ENCODE data around the gene TMEM38B.
"Not testable (repeated sequence)": the region's sequence is repeated elsewhere in the genome, so short reads cannot be mapped to it uniquely, and the experiment has no call there.

The TMEM38B gene

DNA sequence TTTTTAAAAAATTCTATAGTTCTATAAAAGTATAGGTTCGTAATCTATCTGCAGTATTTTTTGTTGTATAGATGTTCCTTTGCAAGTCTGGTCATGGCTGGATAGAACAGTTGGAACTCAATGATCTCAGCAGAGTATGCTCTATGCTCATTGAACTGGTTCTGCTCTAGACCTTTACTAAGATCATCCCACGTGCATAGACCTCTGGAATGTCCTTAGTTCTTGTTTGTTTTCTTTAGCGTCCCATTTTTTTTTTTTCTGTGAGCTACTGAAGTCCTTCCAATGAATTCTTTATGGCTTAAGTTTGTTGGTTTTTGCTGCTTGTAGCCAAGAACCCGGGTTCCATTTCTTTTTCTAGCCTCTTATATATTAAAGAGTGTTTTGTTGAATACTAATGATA lies 3.5 kb downstream of the TMEM38B start:
- peaks cover 4% of the 10 kb centered on the region; the same call in 1 of the 2 replicates for H3K9me3 ChIP-seq (ENCODE audit: insufficient read depth, low read length)
- H3K36me3 ChIP-seq (ENCODE audit: insufficient read depth, insufficient read length, low read length): no peaks in the 10 kb centered on the region
- H3K27me3 ChIP-seq (ENCODE audit: insufficient read depth, insufficient read length): peaks cover 26% of the 10 kb centered on the region
- no peak overlapping the region for H3K9ac ChIP-seq (ENCODE audit: insufficient read length, low read depth)
- H3K4me1 ChIP-seq (ENCODE audit: insufficient read depth, insufficient read length): peaks cover 3% of the 10 kb centered on the region
- TF ChIP-seq ZNF274 (IDR thresholded peaks at IDR 0.05; ENCODE audit: low read depth, low read length): no peak
- TF ChIP-seq SUZ12 (IDR thresholded peaks at IDR 0.05; ENCODE audit: extremely low read depth, insufficient read depth, insufficient read length): no peak
- TF ChIP-seq YY1 (IDR thresholded peaks at IDR 0.05; ENCODE audit: insufficient read depth, insufficient read length): no peak
- H3K4me3 ChIP-seq (ENCODE audit: insufficient read length, low read depth): no peak overlapping the region
- DNase-seq (ENCODE audit: low read depth, low spot score): no peak

DNA sequence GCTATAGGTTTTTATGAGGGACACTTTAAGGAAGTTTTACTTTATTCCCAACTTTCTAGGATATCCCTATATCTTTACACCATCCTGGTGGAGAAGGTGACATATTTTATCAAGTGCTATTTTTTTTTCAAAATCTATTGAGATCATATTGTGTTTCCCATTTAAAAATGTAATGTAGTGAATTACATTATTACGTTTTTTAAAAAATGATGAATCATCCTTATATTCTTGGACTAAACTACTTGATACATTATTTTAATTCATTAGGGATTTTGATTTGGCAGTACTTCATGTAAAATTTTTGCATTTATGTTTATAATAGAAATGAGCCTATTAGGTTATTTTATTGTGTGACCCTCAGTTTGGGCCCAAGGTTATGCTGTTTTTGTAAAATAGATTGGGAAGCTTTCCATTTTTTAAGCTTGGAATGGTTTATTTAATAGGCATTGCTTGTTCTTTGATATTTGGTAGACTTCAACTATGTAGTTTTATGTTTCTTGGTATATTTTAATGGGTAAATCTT lies 4.1 kb downstream of the TMEM38B start:
- TF ChIP-seq SUZ12 (IDR thresholded peaks at IDR 0.05; ENCODE audit: extremely low read depth, insufficient read depth, insufficient read length) (no peak), ZNF274 (IDR thresholded peaks at IDR 0.05; ENCODE audit: low read depth, low read length) (no peak), YY1 (IDR thresholded peaks at IDR 0.05; ENCODE audit: insufficient read depth, insufficient read length) (no peak)
- Histone ChIP-seq H3K4me1 (ENCODE audit: insufficient read depth, insufficient read length) (peaks cover 3% of the 10 kb centered on the region), H3K36me3 (ENCODE audit: insufficient read depth, insufficient read length, low read length) (no peaks in the 10 kb centered on the region), H3K4me3 (ENCODE audit: insufficient read length, low read depth) (no peak overlapping the region), H3K9ac (ENCODE audit: insufficient read length, low read depth) (no peak overlapping the region), H3K9me3 (ENCODE audit: insufficient read depth, low read length) (peaks cover 5% of the 10 kb centered on the region; the same call in 1 of the 2 replicates), H3K27me3 (ENCODE audit: insufficient read depth, insufficient read length) (peaks cover 21% of the 10 kb centered on the region)
- no peak for DNase-seq (ENCODE audit: low read depth, low spot score)

DNA sequence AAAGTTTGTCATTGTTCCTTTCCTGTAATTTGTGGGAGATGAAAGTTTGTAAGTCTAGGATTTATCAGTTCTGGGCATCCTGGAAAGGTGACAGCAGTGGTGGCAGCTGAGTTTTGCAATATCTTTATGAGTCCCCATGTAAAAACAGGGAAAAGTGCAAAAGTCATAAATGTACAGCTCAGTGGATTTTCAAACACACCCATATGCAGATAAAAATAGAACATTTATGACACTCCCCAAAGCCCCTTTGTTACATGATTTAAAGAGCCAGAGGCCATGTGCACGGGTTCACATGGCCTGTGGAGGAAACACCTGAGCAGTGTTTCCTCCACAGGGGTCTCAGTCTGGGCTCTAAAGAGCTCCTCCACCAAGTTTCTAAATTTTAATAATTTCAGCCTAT lies 6.3 kb downstream of the TMEM38B start:
- H3K4me3 ChIP-seq (ENCODE audit: insufficient read length, low read depth): no peak overlapping the region
- H3K9ac ChIP-seq (ENCODE audit: insufficient read length, low read depth): no peak overlapping the region
- no peak for DNase-seq (ENCODE audit: low read depth, low spot score)
- no peak for TF ChIP-seq ZNF274 (IDR thresholded peaks at IDR 0.05; ENCODE audit: low read depth, low read length)
- TF ChIP-seq YY1 (IDR thresholded peaks at IDR 0.05; ENCODE audit: insufficient read depth, insufficient read length): no peak
- TF ChIP-seq SUZ12 (IDR thresholded peaks at IDR 0.05; ENCODE audit: extremely low read depth, insufficient read depth, insufficient read length): no peak
- H3K36me3 ChIP-seq (ENCODE audit: insufficient read depth, insufficient read length, low read length): no peaks in the 10 kb centered on the region
- no peaks in the 10 kb centered on the region for H3K4me1 ChIP-seq (ENCODE audit: insufficient read depth, insufficient read length)
- H3K27me3 ChIP-seq (ENCODE audit: insufficient read depth, insufficient read length): peaks cover 4% of the 10 kb centered on the region
- H3K9me3 ChIP-seq (ENCODE audit: insufficient read depth, low read length): peaks cover 5% of the 10 kb centered on the region; the same call in 1 of the 2 replicates

DNA sequence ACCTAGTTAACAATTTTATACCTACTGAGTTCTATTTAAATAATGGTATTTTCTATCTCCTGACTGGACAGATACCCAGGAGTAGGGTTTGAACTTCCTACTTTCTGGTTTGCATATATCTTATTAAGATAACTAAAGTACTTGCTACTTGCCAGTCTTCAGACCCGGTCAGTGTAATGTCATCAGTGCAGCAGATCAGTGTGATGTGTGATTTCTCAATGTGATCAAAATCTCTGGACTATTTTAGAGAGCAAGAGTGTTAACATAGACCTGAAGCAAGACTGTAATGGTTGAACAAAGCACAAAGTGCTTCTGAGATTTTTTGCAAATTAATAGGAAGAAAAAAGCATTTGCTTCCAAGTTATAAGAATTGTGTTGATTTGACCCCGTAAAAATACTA lies 6.8 kb downstream of the TMEM38B start:
- Histone ChIP-seq H3K9me3 (ENCODE audit: insufficient read depth, low read length) (peaks cover 5% of the 10 kb centered on the region; the same call in 1 of the 2 replicates), H3K36me3 (ENCODE audit: insufficient read depth, insufficient read length, low read length) (no peaks in the 10 kb centered on the region), H3K27me3 (ENCODE audit: insufficient read depth, insufficient read length) (no peaks in the 10 kb centered on the region), H3K4me3 (ENCODE audit: insufficient read length, low read depth) (no peak overlapping the region), H3K4me1 (ENCODE audit: insufficient read depth, insufficient read length) (no peaks in the 10 kb centered on the region), H3K9ac (ENCODE audit: insufficient read length, low read depth) (no peak overlapping the region)
- no peak for DNase-seq (ENCODE audit: low read depth, low spot score)
- TF ChIP-seq SUZ12 (IDR thresholded peaks at IDR 0.05; ENCODE audit: extremely low read depth, insufficient read depth, insufficient read length) (no peak), YY1 (IDR thresholded peaks at IDR 0.05; ENCODE audit: insufficient read depth, insufficient read length) (no peak), ZNF274 (IDR thresholded peaks at IDR 0.05; ENCODE audit: low read depth, low read length) (no peak)

DNA sequence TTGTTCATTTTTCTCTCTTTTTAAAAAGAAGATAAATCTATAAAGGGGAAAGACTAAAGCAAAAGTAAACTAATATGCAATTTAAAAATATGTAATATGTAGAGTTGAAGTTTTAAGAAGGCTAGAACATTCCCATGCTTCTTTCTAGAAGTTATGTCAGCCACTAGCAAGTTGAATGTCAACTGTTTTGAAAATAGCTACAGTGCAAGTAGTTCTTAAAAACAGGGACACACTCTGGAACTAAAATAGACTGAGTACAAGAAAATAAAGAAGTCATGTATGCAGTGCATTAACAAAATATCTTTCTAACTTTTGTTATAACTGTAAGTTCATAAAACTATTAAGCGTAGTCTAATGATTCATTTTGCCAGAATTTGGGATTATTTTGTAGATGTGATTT lies 7.9 kb downstream of the TMEM38B start:
- Histone ChIP-seq H3K9ac (ENCODE audit: insufficient read length, low read depth) (no peak overlapping the region), H3K36me3 (ENCODE audit: insufficient read depth, insufficient read length, low read length) (no peaks in the 10 kb centered on the region), H3K27me3 (ENCODE audit: insufficient read depth, insufficient read length) (no peaks in the 10 kb centered on the region), H3K9me3 (ENCODE audit: insufficient read depth, low read length) (peaks cover 5% of the 10 kb centered on the region; the same call in 1 of the 2 replicates), H3K4me3 (ENCODE audit: insufficient read length, low read depth) (no peak overlapping the region), H3K4me1 (ENCODE audit: insufficient read depth, insufficient read length) (no peaks in the 10 kb centered on the region)
- TF ChIP-seq ZNF274 (IDR thresholded peaks at IDR 0.05; ENCODE audit: low read depth, low read length) (no peak), SUZ12 (IDR thresholded peaks at IDR 0.05; ENCODE audit: extremely low read depth, insufficient read depth, insufficient read length) (no peak)
- DNase-seq (ENCODE audit: low read depth, low spot score): no peak

DNA sequence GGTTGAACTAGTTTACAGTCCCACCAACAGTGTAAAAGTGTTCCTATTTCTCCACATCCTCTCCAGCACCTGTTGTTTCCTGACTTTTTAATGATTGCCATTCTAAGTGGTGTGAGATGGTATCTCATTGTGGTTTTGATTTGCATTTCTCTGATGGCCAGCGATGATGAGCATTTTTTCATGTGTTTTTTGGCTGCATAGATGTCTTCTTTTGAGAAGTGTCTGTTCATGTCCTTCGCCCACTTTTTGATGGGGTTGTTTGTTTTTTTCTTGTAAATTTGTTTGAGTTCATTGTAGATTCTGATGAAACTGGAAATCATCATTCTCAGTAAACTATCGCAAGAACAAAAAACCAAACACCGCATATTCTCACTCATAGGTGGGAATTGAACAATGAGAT lies 9.3 kb downstream of the TMEM38B start:
- not testable (repeated sequence) for H3K27me3 ChIP-seq (ENCODE audit: insufficient read depth, insufficient read length); H3K4me1 ChIP-seq (ENCODE audit: insufficient read depth, insufficient read length); DNase-seq (ENCODE audit: low read depth, low spot score); H3K9me3 ChIP-seq (ENCODE audit: insufficient read depth, low read length); H3K9ac ChIP-seq (ENCODE audit: insufficient read length, low read depth); H3K36me3 ChIP-seq (ENCODE audit: insufficient read depth, insufficient read length, low read length); H3K4me3 ChIP-seq (ENCODE audit: insufficient read length, low read depth)

DNA sequence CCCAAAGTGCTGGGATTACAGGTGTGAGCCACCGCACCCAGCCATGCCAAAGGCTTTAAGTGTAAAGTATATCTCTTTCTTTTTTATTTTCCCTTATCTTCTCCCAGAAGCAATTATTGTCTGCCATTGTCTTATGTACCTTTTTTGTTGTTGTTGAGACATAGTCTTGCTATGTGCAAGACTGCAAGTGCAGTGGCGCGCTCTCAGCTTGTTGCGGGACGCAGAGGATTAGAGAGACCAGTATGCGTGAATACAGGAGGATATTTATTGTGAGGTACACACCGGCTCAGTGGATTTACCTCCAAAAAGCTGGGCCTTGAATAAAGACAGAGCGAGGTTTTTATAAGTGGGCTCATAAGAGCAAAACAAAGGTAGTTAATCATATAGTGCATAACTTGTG lies 11.8 kb downstream of the TMEM38B start:
- H3K36me3 ChIP-seq (ENCODE audit: insufficient read depth, insufficient read length, low read length): peaks cover 4% of the 10 kb centered on the region
- TF ChIP-seq ZNF274 (IDR thresholded peaks at IDR 0.05; ENCODE audit: low read depth, low read length): no peak
- TF ChIP-seq YY1 (IDR thresholded peaks at IDR 0.05; ENCODE audit: insufficient read depth, insufficient read length): no peak
- TF ChIP-seq SUZ12 (IDR thresholded peaks at IDR 0.05; ENCODE audit: extremely low read depth, insufficient read depth, insufficient read length): no peak
- no peak for DNase-seq (ENCODE audit: low read depth, low spot score)
- H3K4me3 ChIP-seq (ENCODE audit: insufficient read length, low read depth): no peak overlapping the region
- no peak overlapping the region for H3K9ac ChIP-seq (ENCODE audit: insufficient read length, low read depth)
- no peaks in the 10 kb centered on the region for H3K4me1 ChIP-seq (ENCODE audit: insufficient read depth, insufficient read length)
- peaks cover 5% of the 10 kb centered on the region; the same call in 1 of the 2 replicates for H3K9me3 ChIP-seq (ENCODE audit: insufficient read depth, low read length)
- no peaks in the 10 kb centered on the region for H3K27me3 ChIP-seq (ENCODE audit: insufficient read depth, insufficient read length)

DNA sequence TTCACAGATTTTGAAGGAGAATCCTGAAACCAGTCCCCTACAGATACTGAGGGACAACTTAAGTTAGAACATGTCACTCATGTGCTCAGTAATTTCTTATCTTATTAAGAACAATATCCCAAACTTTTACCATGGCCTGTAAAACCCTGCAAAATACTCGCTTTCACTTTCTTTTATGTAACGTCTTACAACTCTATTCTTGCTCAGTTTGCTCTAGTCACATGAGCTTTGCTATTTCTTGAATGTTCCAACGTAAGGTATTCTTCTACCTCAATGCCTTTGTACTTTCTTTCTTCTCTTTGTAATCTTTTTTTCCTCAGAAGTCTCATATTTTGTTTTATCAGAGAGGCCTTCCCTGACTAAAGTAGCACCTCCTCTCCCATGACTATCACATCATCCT lies 14.1 kb downstream of the TMEM38B start:
- DNase-seq (ENCODE audit: low read depth, low spot score): no peak

More for the DNA sequence above, 14.1 kb downstream of the TMEM38B start:
- TF ChIP-seq YY1 (IDR thresholded peaks at IDR 0.05; ENCODE audit: insufficient read depth, insufficient read length) (no peak), ZNF274 (IDR thresholded peaks at IDR 0.05; ENCODE audit: low read depth, low read length) (no peak), SUZ12 (IDR thresholded peaks at IDR 0.05; ENCODE audit: extremely low read depth, insufficient read depth, insufficient read length) (no peak)
- H3K9ac ChIP-seq (ENCODE audit: insufficient read length, low read depth): no peak overlapping the region
- no peaks in the 10 kb centered on the region for H3K27me3 ChIP-seq (ENCODE audit: insufficient read depth, insufficient read length)
- H3K4me1 ChIP-seq (ENCODE audit: insufficient read depth, insufficient read length): no peaks in the 10 kb centered on the region
- no peak overlapping the region for H3K4me3 ChIP-seq (ENCODE audit: insufficient read length, low read depth)
- peaks cover 4% of the 10 kb centered on the region for H3K36me3 ChIP-seq (ENCODE audit: insufficient read depth, insufficient read length, low read length)
- peaks cover 4% of the 10 kb centered on the region; the same call in 1 of the 2 replicates for H3K9me3 ChIP-seq (ENCODE audit: insufficient read depth, low read length)

Measured in NT2/D1 (cell line).